SK-N-SH (cell line): ENCODE measurements around the gene INPP5A. TPM values are rescaled to one million over a fixed set of nuclear protein-coding genes. Genes with fewer than 3 reads are reported as not detected.

ENCODE experiments used
- CTCF ChIA-PET: fragments of 300-600, 350-600 bp; formaldehyde crosslinking; extraction: SDS; loops from one replicate; lab custom pipeline; 2021; lab: Yijun Ruan, JAX
- POLR2A ChIA-PET: fragments of 350-600 bp; sonication (Branson Sonifier 250); formaldehyde crosslinking; extraction: SDS; loops from one replicate; lab custom pipeline; 2020; ENCODE audit warnings: antibody characterized with exemption, inconsistent platforms; lab: Yijun Ruan, JAX
- DNase-seq: peaks from one replicate; pipeline ENCODE4 v3.0.0; 2012
- H2AFZ ChIP-seq: fragments of 200-600 bp; sonication (generic); 2 replicates; pipeline ENCODE4 v1.8.1; 2016; ENCODE audit warnings: antibody characterized with exemption, mild to moderate bottlenecking, low read depth
- H3F3A ChIP-seq: fragments of 200-600 bp; sonication (generic); replicated peaks from 2 replicates; pipeline ENCODE3; 2016; ENCODE audit warnings: antibody characterized with exemption, mild to moderate bottlenecking; ENCODE audit not compliant: insufficient read depth
- H3K27ac ChIP-seq, 2 experiments: fragments of 200-500 bp in 1 of 2; fragments of 200-600 bp in 1 of 2; sonication (Bioruptor generic) in 1 of 2; sonication (generic), shearing (Covaris generic) in 1 of 2; 2 replicates each; pipeline versions ENCODE4 v1.5.1 to v1.6.1; 2014 to 2016; ENCODE audit warnings: low read depth in 2 of 2, inconsistent platforms in 1 of 2, low read length in 1 of 2, mild to moderate bottlenecking in 1 of 2, mixed read lengths in 1 of 2
- H3K27me3 ChIP-seq: fragments of 200-600 bp; sonication (generic), shearing (Covaris generic); 2 replicates; pipeline ENCODE4 v1.6.1; 2016; ENCODE audit warnings: mixed run types; ENCODE audit not compliant: insufficient read depth
- H3K36me3 ChIP-seq, 2 experiments: fragments of 200-500 bp in 1 of 2; fragments of 200-600 bp in 1 of 2; sonication (Bioruptor generic) in 1 of 2; sonication (generic) in 1 of 2; replicated peaks in 1 of 2; 2 replicates each; pipeline versions ENCODE3 to v1.5.1; 2014 to 2016; ENCODE audit warnings: low read length in 1 of 2, mild to moderate bottlenecking in 1 of 2; ENCODE audit not compliant: insufficient read depth in 2 of 2, control insufficient read depth in 1 of 2
- H3K4me1 ChIP-seq, 2 experiments: fragments of 200-500 bp in 1 of 2; fragments of 200-600 bp in 1 of 2; sonication (Bioruptor generic) in 1 of 2; sonication (generic), shearing (Covaris generic) in 1 of 2; 2 replicates each; pipeline versions ENCODE4 v1.5.1 to v1.6.1; 2014 to 2016; ENCODE audit warnings: low read depth in 1 of 2, low read length in 1 of 2, mixed run types in 1 of 2; ENCODE audit not compliant: insufficient read depth in 2 of 2, control insufficient read depth in 1 of 2
- H3K4me2 ChIP-seq: fragments of 200-600 bp; sonication (generic), shearing (Covaris generic); 2 replicates; pipeline ENCODE4 v1.6.1; 2017; ENCODE audit warnings: mixed run types
- H3K4me3 ChIP-seq, 2 experiments: fragments of 200-500 bp in 1 of 2; fragments of 200-600 bp in 1 of 2; sonication (Bioruptor generic) in 1 of 2; sonication (generic), shearing (Covaris generic) in 1 of 2; 2 replicates each; pipeline versions ENCODE4 v1.5.1 to v1.8.1; 2014 to 2016; ENCODE audit warnings: low read depth in 2 of 2, inconsistent platforms in 1 of 2, low read length in 1 of 2, mild to moderate bottlenecking in 1 of 2, mixed read lengths in 1 of 2, moderate library complexity in 1 of 2
- H3K79me2 ChIP-seq: fragments of 200-600 bp; sonication (generic); 2 replicates; pipeline ENCODE4 v1.8.1; 2017; ENCODE audit warnings: mild to moderate bottlenecking; ENCODE audit not compliant: insufficient read depth
- H3K9ac ChIP-seq: fragments of 200-600 bp; sonication (generic); 2 replicates; pipeline ENCODE4 v1.6.1; 2017; ENCODE audit warnings: mixed run types
- H3K9me2 ChIP-seq: fragments of 200-600 bp; sonication (generic); 2 replicates; pipeline ENCODE4 v1.6.1; 2017; ENCODE audit warnings: mixed run types
- H3K9me3 ChIP-seq: fragments of 200-600 bp; sonication (generic); 2 replicates; pipeline ENCODE4 v1.6.1; 2017; ENCODE audit warnings: mixed run types, mild to moderate bottlenecking, moderate library complexity
- H4K20me1 ChIP-seq: fragments of 200-600 bp; sonication (generic); 2 replicates; pipeline ENCODE4 v1.6.1; 2017; ENCODE audit warnings: mild to moderate bottlenecking, mixed run types; ENCODE audit not compliant: insufficient read depth
- CHD2 ChIP-seq: fragments of 150-350 bp; IDR thresholded peaks from 2 replicates; pipeline ENCODE4 v1.6.1; 2018; ENCODE audit warnings: low read length; ENCODE audit not compliant: partially characterized antibody
- ELF1 ChIP-seq: IDR thresholded peaks from 2 replicates; pipeline ENCODE4 v1.4.0; 2012
- FOSL2 ChIP-seq: IDR thresholded peaks from 2 replicates; pipeline ENCODE4 v1.4.0; 2012; ENCODE audit warnings: low read depth, mild to moderate bottlenecking, moderate library complexity, borderline replicate concordance
- GABPA ChIP-seq: IDR thresholded peaks from 2 replicates; pipeline ENCODE4 v1.4.0; 2012; ENCODE audit warnings: low read depth, mild to moderate bottlenecking
- GATA2 ChIP-seq: sonication (generic); formaldehyde crosslinking; IDR thresholded peaks from 2 replicates; pipeline ENCODE4 v1.5.0; 2020; ENCODE audit warnings: mild to moderate bottlenecking, missing genetic modification reagents
- JUND ChIP-seq: IDR thresholded peaks from 2 replicates; pipeline ENCODE4 v1.4.0; 2012
- MAX ChIP-seq: IDR thresholded peaks from 2 replicates; pipeline ENCODE4 v1.4.0; 2012; ENCODE audit warnings: low read depth
- MEF2A ChIP-seq: IDR thresholded peaks from 2 replicates; pipeline ENCODE4 v1.4.0; 2012; ENCODE audit warnings: low read depth, borderline replicate concordance
- MXI1 ChIP-seq: IDR thresholded peaks from 2 replicates; pipeline ENCODE4 v1.6.1; 2012; ENCODE audit warnings: mild to moderate bottlenecking, low read depth, low read length, improper control_type of control experiment
- NRF1 ChIP-seq: IDR thresholded peaks from 2 replicates; pipeline ENCODE4 v1.6.1; 2012; ENCODE audit warnings: low read depth, mild to moderate bottlenecking, low read length
- PBX3 ChIP-seq: IDR thresholded peaks from 2 replicates; pipeline ENCODE4; 2012
- POLR2AphosphoS5 ChIP-seq: IDR thresholded peaks from 2 replicates; pipeline ENCODE4 v1.6.1; 2012; ENCODE audit warnings: low read depth, low read length
- RAD21 ChIP-seq: IDR thresholded peaks from 2 replicates; pipeline ENCODE4 v1.6.1; 2012; ENCODE audit warnings: mild to moderate bottlenecking, low read length
- RCOR1 ChIP-seq: fragments of 150-350 bp; IDR thresholded peaks from 2 replicates; pipeline ENCODE4 v1.6.1; 2017; ENCODE audit warnings: antibody characterized with exemption, low read length
- RXRA ChIP-seq: IDR thresholded peaks from 2 replicates; pipeline ENCODE4 v1.4.0; 2012; ENCODE audit warnings: low read depth, mild to moderate bottlenecking, borderline replicate concordance
- USF1 ChIP-seq: IDR thresholded peaks from 2 replicates; pipeline ENCODE4 v1.4.0; 2012; ENCODE audit warnings: low read depth, borderline replicate concordance
- USF2 ChIP-seq: fragments of 150-350 bp; IDR thresholded peaks from 2 replicates; pipeline ENCODE4 v1.6.1; 2017; ENCODE audit warnings: antibody characterized with exemption, low read length, low read depth, borderline replicate concordance
- ZBTB33 ChIP-seq: IDR thresholded peaks from 2 replicates; pipeline ENCODE4 v1.4.0; 2012; ENCODE audit warnings: low read depth, borderline replicate concordance
- WGBS: methylation state at CpG from one replicate; pipeline ENCODE4 v1.1.6; 2017; ENCODE audit warnings: low lambda C conversion rate; 5-methylcytosine and 5-hydroxymethylcytosine counted together
- polyA plus RNA-seq, 3 experiments: library from polyadenylated mRNA; depleted of rRNA; stranded (reverse); fragments of >200 nt; gene quantifications; 2 replicates each; pipeline ENCODE4 v1.2.3, GENCODE V29; 2012

The INPP5A gene
- polyA plus RNA-seq, 1 of the 3 experiments (the other 2 are of a cell fraction): 12.0 TPM

GRCh38 chr10:132593389-132593788 is 55.8 kb downstream of the INPP5A start:
- no peak overlapping the region for H3K4me2 ChIP-seq
- peaks cover 0 to under 1% of the 10 kb centered on the region in 2 experiments; a peak in 1 of 4 replicates for H3K4me1 ChIP-seq
- no peak overlapping the region for H3K4me3 ChIP-seq
- ChIA-PET POLR2A (no interaction called here), CTCF (interaction anchor here (1.1 kb wide), 1 partner anchor 134 kb away, joined by 3 read pairs; no protein-coding TSS in a partner anchor)
- no peaks in the 10 kb centered on the region for H3K9me3 ChIP-seq
- no peaks in the 10 kb centered on the region for H3K27me3 ChIP-seq
- H3F3A ChIP-seq: peaks cover 3% of the 10 kb centered on the region
- no peak overlapping the region for H3K27ac ChIP-seq
- 85% methylated on average over 3 of the region's 3 CpGs for WGBS
- TF ChIP-seq RXRA: no peak
- TF ChIP-seq ELF1: no peak
- TF ChIP-seq PBX3: no peak
- no peak for TF ChIP-seq GATA2
- no peak for TF ChIP-seq MXI1
- no peak for TF ChIP-seq RAD21
- TF ChIP-seq RCOR1: no peak
- no peak for TF ChIP-seq ZBTB33
- TF ChIP-seq JUND: no peak
- no peak for TF ChIP-seq NRF1
- no peak for TF ChIP-seq USF2
- no peak for TF ChIP-seq MEF2A
- H3K9ac ChIP-seq: no peak overlapping the region
- DNase-seq: no peak
- no peaks in the 10 kb centered on the region for H3K9me2 ChIP-seq
- no peak overlapping the region for H2AFZ ChIP-seq
- peaks cover 70% of the 10 kb centered on the region for H3K79me2 ChIP-seq
- H3K36me3 ChIP-seq: no peaks in the 10 kb centered on the region
- peaks cover 12% of the 10 kb centered on the region; the same call in 1 of the 2 replicates for H4K20me1 ChIP-seq

- ChIA-PET CTCF (interaction anchor here (1.1 kb wide), 1 partner anchor 135 kb away, joined by 3 read pairs; no protein-coding TSS in a partner anchor), POLR2A (no interaction called here)
- no peaks in the 10 kb centered on the region for H3K36me3 ChIP-seq
- no peak overlapping the region for H2AFZ ChIP-seq
- peaks cover 3% of the 10 kb centered on the region for H3F3A ChIP-seq
- no peaks in the 10 kb centered on the region; a peak in 1 of 4 replicates for H3K4me1 ChIP-seq
- H3K79me2 ChIP-seq: peaks cover 65% of the 10 kb centered on the region
- H3K9me2 ChIP-seq: no peaks in the 10 kb centered on the region
- H3K9me3 ChIP-seq: no peaks in the 10 kb centered on the region
- TF ChIP-seq USF2: no peak
- TF ChIP-seq USF1: no peak
- TF ChIP-seq GABPA: no peak
- no peak for TF ChIP-seq RCOR1
- TF ChIP-seq FOSL2: no peak
- TF ChIP-seq JUND: no peak
- TF ChIP-seq POLR2AphosphoS5: no peak
- no peak for TF ChIP-seq MXI1
- TF ChIP-seq CHD2: no peak
- no peak for TF ChIP-seq MEF2A
- TF ChIP-seq MAX: no peak
- no peak for TF ChIP-seq RAD21
- TF ChIP-seq GATA2: no peak
- H3K27ac ChIP-seq: no peak overlapping the region
- no peak for DNase-seq
- WGBS: 85% methylated on average over 25 of the region's 25 CpGs
- no peak overlapping the region for H3K9ac ChIP-seq
- H3K27me3 ChIP-seq: no peaks in the 10 kb centered on the region
- H3K4me2 ChIP-seq: no peak overlapping the region
- H4K20me1 ChIP-seq: peaks cover 12% of the 10 kb centered on the region; the same call in 1 of the 2 replicates
- H3K4me3 ChIP-seq: no peak overlapping the region
Observed at GRCh38 chr10:132593900-132594876, 56.6 kb downstream of the INPP5A start.
